Panc1 (cell line): Measurements from ENCODE around the gene TRIM62. TPM values are rescaled to one million over a fixed set of nuclear protein-coding genes. Genes with fewer than 3 reads are reported as not detected.

Experiments
- ATAC-seq: fragments of 200-7000 bp; cut with Tn5 transposase; 2 replicates; pipeline ENCODE4 v1.9.1; 2020; ENCODE audit warnings: mild to moderate bottlenecking, moderate library complexity
- BruUV-seq: library from RNA; stranded (reverse); fragments of 400-500 nt; replicated peaks from 2 replicates; lab custom pipeline; 2021; lab: Mats Ljungman, UMichigan
- CTCF ChIA-PET: fragments of 300-600 bp; sonication (Branson Sonifier 250); formaldehyde crosslinking; loops from one replicate; lab custom pipeline; 2022; ENCODE audit warnings: antibody characterized with exemption; lab: Charles Lee
- POLR2A ChIA-PET: fragments of 300-600 bp; sonication (Branson Sonifier 250); formaldehyde crosslinking; loops from one replicate; lab custom pipeline; 2022; ENCODE audit warnings: antibody characterized with exemption; lab: Charles Lee
- DNase-seq: peaks from one replicate; pipeline ENCODE4 v3.0.0-alpha.2; 2010; ENCODE audit warnings: low read depth, low spot score
- H3K27ac ChIP-seq: 2 replicates; pipeline ENCODE4 v1.5.1; 2011; ENCODE audit warnings: mild to moderate bottlenecking, low read length, inconsistent platforms
- H3K27me3 ChIP-seq: fragments of 200-500 bp; sonication (Bioruptor generic); 2 replicates; pipeline ENCODE4 v1.6.0; 2014; ENCODE audit warnings: low read length, inconsistent platforms; ENCODE audit not compliant: control insufficient read depth, insufficient read depth
- H3K36me3 ChIP-seq: fragments of 200-500 bp; sonication (Bioruptor generic); 2 replicates; pipeline ENCODE4 v1.5.1; 2014; ENCODE audit warnings: inconsistent platforms, mild to moderate bottlenecking, low read length, moderate library complexity; ENCODE audit not compliant: control insufficient read depth, insufficient read depth
- H3K4me1 ChIP-seq: 2 replicates; pipeline ENCODE4 v1.5.1; 2011; ENCODE audit warnings: inconsistent platforms, mild to moderate bottlenecking, low read length, moderate library complexity; ENCODE audit not compliant: control insufficient read depth, insufficient read depth
- H3K4me3 ChIP-seq, 2 experiments: 2 replicates each; pipeline ENCODE4 v1.5.1; 2011 to 2012; ENCODE audit warnings: low read depth in 2 of 2, low read length in 2 of 2, mild to moderate bottlenecking in 2 of 2, inconsistent platforms in 1 of 2, moderate library complexity in 1 of 2
- H3K9me3 ChIP-seq: fragments of 200-500 bp; sonication (Bioruptor generic); 2 replicates; pipeline ENCODE4 v1.5.1; 2014; ENCODE audit warnings: low read depth, mild to moderate bottlenecking, inconsistent platforms, low read length, moderate library complexity; ENCODE audit not compliant: control insufficient read depth, insufficient read depth
- CTCF ChIP-seq: fragments of 450-650 bp; IDR thresholded peaks from 2 replicates; pipeline ENCODE4 v1.5.1; 2017; ENCODE audit warnings: mild to moderate bottlenecking
- POLR2AphosphoS5 ChIP-seq: IDR thresholded peaks from 2 replicates; pipeline ENCODE4 v1.6.1; 2012; ENCODE audit warnings: mild to moderate bottlenecking, low read depth, low read length, moderate library complexity
- REST ChIP-seq, 2 experiments: IDR thresholded peaks; 2 replicates each; pipeline ENCODE4 v1.6.1; 2011 to 2012; ENCODE audit warnings: low read depth in 2 of 2, control low read depth in 1 of 2, low read length in 1 of 2, mild to moderate bottlenecking in 1 of 2, moderate library complexity in 1 of 2; ENCODE audit not compliant: insufficient read depth in 1 of 2
- SIN3A ChIP-seq: IDR thresholded peaks from 2 replicates; pipeline ENCODE4 v1.6.1; 2012; ENCODE audit warnings: low read depth, mild to moderate bottlenecking, low read length, moderate library complexity, borderline replicate concordance; ENCODE audit not compliant: insufficient read depth
- TCF7L2 ChIP-seq: IDR thresholded peaks from 2 replicates; pipeline ENCODE4 v1.6.1; 2011; ENCODE audit warnings: mild to moderate bottlenecking, low read depth, low read length, inconsistent platforms
- in situ Hi-C: cut with HindIII; loops from 2 replicates; pipeline ENCODE4 v1.10.0; 2016; ENCODE audit warnings: low sequenced_read_pairs, low pct_unique_long_range_greater_than_20kb
- intact Hi-C: fragments of 100-400 bp; cut with micrococcal nuclease; formaldehyde crosslinking; loops from one replicate; pipeline ENCODE4 v1.10.0; 2022; ENCODE audit not compliant: unreplicated experiment
- total RNA-seq: library from RNA; stranded (reverse); gene quantifications from one replicate; pipeline ENCODE4 v1.2.1, GENCODE V29; 2021; ENCODE audit not compliant: unreplicated experiment

TRIM62 gene
- total RNA-seq, 1 experiment from 2014 or later: 7.4 TPM

- Histone ChIP-seq H3K4me1 (no peaks in the 10 kb centered on the region), H3K4me3 (no peak overlapping the region), H3K27me3 (no peaks in the 10 kb centered on the region), H3K36me3 (no peaks in the 10 kb centered on the region), H3K9me3 (no peaks in the 10 kb centered on the region), H3K27ac (no peak overlapping the region)
- intact Hi-C loops (no loop called here), in situ Hi-C loops (no loop called here)
- TF ChIP-seq CTCF: no peak
- TF ChIP-seq POLR2AphosphoS5: no peak
- no peak for TF ChIP-seq TCF7L2
- no peak for TF ChIP-seq SIN3A
- TF ChIP-seq REST (IDR thresholded peaks at IDR 0.05; ENCODE audit: insufficient read depth in 1 of 2, low read depth in 2 of 2, low read length in 1 of 2): no peak
- DNase-seq (no peak), ATAC-seq (no peak)
- ChIA-PET POLR2A (no interaction called here), CTCF (no interaction called here)
- no TSS peak for BruUV-seq
These were observed 24.7 kb downstream of the TRIM62 start for GRCh38 chr1:33157131-33157530.

GRCh38 chr1:33155877-33156538, 25.8 kb downstream of the TRIM62 start:
- DNase-seq (no peak), ATAC-seq (no peak)
- ChIA-PET POLR2A (no interaction called here), CTCF (no interaction called here)
- intact Hi-C loops: no loop called here
- in situ Hi-C loops: no loop called here
- H3K27ac ChIP-seq: no peak overlapping the region
- H3K36me3 ChIP-seq: no peaks in the 10 kb centered on the region
- TSS peak; percentile 59 for BruUV-seq
- H3K4me1 ChIP-seq: no peaks in the 10 kb centered on the region
- H3K27me3 ChIP-seq: no peaks in the 10 kb centered on the region
- H3K9me3 ChIP-seq: no peaks in the 10 kb centered on the region
- no peak overlapping the region for H3K4me3 ChIP-seq
- TF ChIP-seq REST (IDR thresholded peaks at IDR 0.05; ENCODE audit: insufficient read depth in 1 of 2, low read depth in 2 of 2, low read length in 1 of 2) (no peak), TCF7L2 (no peak), SIN3A (no peak), POLR2AphosphoS5 (no peak), CTCF (no peak)
